GM19099 (cell line): Measurements from ENCODE around the gene SGSM1.

Source experiments
- POLR2A ChIP-seq: IDR thresholded peaks from 3 replicates; pipeline ENCODE4 v1.6.1; 2011; ENCODE audit warnings: low read depth; ENCODE audit not compliant: insufficient read length; ENCODE audit errors: extremely low read depth

Gene SGSM1

DNA sequence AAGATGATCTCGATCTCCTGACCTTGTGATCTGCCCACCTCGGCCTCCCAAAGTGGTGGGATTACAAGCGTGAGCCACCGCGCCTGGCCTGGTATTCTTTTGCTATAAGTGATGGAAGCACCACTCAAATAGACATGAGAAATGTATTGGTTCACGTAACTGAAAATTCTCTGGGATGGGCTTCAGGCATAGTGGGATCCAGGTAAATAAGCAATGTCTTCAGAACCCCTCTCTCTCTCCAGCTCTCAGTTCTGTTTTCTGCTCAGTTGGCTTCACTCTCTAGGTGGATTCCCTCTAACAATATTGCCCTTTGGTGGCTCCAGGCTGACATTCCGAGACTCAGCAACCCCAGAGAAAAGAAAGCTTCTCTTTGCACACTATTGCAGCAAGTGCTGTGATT is 141.4 kb downstream of the SGSM1 start:
- no peak for TF ChIP-seq POLR2A

DNA sequence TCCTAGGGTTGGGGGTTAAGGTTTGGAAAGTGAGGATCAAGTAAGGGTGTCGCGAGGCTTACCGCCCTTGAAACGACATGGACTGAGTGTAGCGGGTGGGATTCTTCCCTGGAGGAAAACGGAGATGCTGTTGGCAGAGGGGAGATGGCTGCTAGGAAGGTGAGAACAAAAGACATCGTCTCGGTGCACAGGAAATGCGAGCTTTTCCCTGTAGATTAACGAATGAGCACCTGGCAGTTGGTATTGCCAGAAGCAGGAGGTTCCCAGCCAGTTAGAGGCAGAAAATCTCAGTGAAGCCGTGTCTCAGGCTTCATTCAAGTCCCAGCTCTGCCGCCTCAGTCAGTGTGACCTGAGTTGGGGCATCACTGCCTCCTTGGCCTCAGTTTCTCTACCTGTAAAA is 141.9 kb downstream of the SGSM1 start:
- TF ChIP-seq POLR2A, result no peak

DNA sequence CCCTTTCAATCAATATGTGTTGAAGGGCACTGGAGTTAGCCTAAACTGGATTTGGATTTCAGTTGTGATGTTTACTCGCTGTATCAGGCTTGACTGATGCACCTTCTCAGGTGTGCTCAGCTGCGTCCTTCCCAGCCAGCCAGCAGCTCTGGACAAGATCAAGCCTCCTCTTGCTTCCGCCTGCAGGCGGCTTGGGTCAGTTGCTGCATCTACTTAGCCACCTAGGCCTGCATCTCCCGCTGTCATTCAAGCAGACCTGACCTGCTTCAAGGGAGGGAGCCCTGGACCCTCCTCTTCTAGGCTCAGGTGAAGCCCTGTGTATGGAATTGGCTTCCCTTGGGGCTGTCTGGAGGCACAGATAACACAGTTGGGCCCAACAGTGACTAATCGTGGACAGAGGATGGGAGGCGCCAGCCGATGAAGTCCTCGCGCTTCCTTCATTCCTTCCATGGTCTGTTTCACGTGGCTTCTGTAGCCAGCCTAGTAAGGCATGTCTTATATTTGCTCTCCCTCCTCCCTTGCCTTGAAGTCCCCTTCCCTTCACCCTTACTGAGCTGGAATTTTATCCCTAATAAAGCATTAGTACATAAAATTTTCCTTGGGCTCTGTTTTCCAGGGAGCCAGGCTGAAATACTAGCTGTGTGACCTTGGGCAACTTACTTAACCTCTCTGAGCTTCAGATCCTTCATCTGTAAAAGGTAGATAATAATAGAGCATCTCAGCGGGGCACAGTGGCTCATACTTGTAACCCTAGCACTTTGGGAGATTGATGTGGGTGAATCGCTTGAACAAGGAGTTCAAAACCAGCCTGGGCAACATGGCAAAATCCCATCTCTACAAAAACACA is 142.6 kb downstream of the SGSM1 start:
- TF ChIP-seq POLR2A, result no peak

- TF ChIP-seq POLR2A, result no peak
These were observed 144.4 kb downstream of the SGSM1 start for GRCh38 chr22:24950272-24950902.

DNA sequence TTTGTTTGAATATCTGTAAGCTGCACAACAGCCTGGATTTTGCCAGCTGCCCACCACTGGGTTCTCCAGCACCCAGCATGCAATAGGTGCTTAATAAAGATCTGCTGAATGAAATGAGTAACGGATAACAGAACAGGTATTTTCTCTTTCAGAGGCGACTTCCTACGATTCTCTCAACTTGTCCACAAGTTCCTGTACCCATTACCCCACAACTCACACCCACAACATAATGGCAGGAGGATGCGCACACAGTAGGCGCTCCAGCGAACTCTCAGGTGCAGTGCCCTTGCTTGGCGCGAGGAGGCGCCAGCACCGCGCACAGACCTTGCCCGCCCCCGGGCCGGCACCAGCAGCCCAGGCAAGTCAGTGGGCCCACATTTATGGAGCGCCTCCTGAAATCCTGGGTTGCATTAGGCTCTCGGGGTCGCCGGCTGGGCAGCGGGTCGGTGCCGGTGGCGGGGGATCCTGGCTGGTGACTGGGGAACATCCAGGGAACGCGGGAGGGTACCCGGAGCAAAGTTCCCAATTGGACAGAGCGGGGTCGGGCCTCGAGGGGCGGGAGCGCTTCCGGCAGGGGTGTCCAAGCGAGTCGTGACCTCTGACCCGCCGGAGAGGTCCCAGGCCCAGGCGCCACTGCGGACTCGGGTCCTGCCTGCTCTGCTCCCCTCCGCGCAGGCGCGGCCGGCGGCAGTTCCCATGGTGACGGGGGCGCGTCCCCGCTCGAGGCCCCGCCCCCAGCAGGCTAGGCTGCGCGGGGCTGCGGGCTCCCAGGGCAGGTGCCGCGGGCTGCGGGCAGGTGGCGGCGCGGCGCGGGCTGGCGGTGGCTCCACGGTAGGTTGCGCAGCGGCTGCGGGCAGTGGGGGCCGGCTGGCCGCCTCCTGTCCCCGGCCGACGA is 146.2 kb downstream of the SGSM1 start, which contains the start of gene KIAA1671:
Gene KIAA1671, plus strand, starts transcription at position 775 of the 895 bp plus-strand sequence. CDS start 75,284 bp downstream, outside the sequence.
- TF ChIP-seq POLR2A, result no peak

- no peak for TF ChIP-seq POLR2A
These were observed 146.9 kb downstream of the SGSM1 start for GRCh38 chr22:24952837-24953383.

DNA sequence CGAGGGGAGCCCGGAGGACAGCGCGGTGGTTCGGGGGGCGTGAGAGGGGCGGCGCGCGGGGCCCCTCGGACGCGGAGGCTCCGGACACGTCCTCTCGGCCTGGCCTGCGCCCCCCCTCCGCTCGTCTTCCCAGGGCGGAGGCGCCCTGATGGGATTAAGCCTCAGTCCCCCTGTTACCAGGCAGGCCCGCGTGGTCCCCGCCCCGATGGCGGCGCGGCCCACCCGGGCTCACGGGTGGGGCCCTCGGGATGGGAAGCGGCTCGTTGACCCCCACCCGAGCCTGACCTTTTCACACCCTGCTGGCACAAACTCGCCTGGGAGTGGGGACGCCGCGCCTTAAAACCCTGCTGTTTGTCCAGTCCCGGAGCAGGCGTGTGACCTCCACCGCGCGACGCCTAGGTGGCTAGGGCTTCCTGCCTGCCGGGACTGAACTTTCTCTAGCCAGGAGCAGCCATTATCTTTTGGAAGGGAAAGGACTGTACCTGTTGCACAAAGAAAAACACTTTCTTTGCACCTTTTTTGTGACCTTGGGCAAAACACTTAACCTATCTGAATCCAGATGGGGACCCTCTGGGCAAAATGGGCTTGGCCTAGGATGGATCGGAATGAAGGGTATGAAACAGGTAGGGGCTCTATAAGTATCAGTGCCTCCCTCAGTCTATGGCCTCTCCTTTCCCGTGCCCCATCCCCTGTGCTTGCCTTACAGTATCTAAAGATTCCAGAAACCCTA is 147.5 kb downstream of the SGSM1 start:
- TF ChIP-seq POLR2A, result no peak

DNA sequence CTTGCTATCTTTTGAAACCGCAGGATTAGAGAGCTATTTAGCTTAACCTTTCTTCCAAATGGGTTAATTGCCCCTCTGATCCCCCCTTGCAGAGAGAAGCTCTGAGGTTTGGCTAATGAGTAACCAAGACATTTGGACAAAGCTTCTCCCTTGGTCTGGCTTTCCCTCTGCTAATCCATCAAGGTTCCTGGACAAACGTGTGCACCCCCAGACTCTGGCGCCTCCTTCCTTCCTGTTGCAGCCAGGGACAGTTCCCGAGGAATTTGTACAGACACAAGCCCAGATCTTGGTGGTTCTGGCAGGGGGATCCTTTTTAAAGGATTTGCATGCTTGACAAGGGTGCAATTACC is 148.1 kb downstream of the SGSM1 start:
- no peak for TF ChIP-seq POLR2A

DNA sequence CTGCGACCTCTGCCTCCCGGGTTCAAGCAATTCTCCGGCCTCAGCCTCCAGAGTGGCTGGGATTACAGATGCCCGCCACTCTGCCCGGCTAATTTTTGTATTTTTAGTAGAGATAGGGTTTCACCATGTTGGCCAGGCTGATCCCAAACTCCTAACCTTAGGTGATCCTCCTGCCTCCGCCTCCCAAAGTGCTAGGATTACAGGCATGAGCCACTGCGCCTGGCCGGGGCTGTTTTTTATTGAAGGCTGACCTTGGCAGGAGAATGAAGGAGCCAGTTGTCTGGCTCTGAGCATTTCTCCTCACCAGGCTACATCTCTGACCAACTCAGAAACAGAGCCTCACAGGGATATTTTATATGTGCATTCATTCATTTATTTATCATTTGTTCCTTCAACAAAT is 148.8 kb downstream of the SGSM1 start:
- TF ChIP-seq POLR2A, result no peak

GRCh38 chr22:24957043-24957442 is 151.0 kb downstream of the SGSM1 start:
- TF ChIP-seq POLR2A, result no peak

GRCh38 chr22:24961217-24961844 is 155.3 kb downstream of the SGSM1 start:
- no peak for TF ChIP-seq POLR2A

GRCh38 chr22:24962094-24962493 is 156.1 kb downstream of the SGSM1 start:
- TF ChIP-seq POLR2A, result no peak

DNA sequence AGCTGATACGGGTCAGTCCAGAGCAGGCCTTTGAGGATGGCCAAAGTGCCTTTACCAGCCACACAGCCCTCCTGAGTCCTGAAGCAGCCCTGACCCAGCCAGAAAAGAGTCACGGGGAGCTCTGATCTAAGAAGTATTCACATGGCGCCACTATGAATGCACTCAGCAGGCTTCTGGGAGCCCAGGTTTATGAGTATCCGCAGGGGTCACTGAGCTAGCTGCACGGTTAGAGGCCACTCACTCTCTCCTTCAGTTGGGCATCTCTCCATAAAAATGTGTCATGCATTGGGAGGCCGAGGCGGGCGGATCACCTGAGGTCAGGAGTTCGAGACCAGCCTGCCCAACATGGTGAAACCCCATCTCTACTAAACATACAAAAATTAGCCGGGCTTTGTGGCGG is 156.8 kb downstream of the SGSM1 start:
- no peak for TF ChIP-seq POLR2A

GRCh38 chr22:24964441-24964840 is 158.4 kb downstream of the SGSM1 start:
- TF ChIP-seq POLR2A, result no peak

DNA sequence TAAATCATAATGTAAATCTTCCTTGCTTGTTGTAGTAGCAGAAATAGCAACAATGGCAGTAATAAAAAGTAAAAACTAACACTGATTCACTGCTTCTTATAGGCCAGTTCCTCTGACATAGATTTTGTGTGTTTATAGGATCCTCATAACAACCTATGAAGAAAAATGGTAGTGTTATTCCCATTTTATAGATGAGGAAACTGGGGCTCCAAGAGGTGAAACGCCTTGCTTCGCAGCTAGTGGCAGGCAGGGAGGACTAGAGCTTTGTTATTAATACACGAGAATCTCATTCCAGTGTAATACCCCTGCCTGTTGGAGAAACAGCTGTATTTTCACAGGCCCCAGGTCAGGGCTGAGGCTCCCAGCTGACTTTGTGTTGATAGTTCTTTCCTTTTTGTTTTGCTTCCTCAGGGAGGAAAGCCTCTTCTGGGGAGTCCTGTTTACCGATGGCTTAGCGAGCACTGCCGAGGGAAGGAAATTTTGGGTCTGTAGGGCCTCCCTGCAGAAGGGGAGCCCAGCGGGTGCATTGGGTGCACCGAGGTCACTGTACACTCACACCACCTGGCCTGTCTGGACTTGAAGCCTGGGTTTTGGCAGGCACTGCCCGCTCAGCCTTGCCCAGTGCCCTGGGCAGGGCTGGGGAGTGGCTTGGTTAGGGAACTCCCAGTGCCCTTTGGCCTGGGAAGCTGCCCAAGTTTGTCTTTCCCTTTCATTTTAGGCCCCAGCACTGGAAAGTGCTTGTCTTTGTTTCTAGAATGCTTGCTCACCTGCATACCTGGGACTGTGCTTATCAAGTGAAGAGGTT is 160.0 kb downstream of the SGSM1 start:
- TF ChIP-seq POLR2A, result no peak
